T-helper 2 cell (primary cell): ENCODE data around the gene TMEM97.
"Not testable (repeated sequence)": the region's sequence is repeated elsewhere in the genome, so short reads cannot be mapped to it uniquely, and the experiment has no call there.

ENCODE experiments used
- DNase-seq, 5 experiments: peaks; one replicate each; pipeline versions ENCODE4 v3.0.0 to v3.0.0-alpha.2; 2012 to 2022
- total RNA-seq, 2 donors: gene quantifications; one replicate each; lab custom pipeline; 2026; lab: John Stamatoyannopoulos, UW

TMEM97 gene
- total RNA-seq: 4.7 to 7.1 reads per million in 2 donors

- peak; percentile 87 to 98 (median 93) for DNase-seq
Measured at GRCh38 chr17:28318759-28319597, at the start of gene TMEM97. TMEM97 (plus strand) TSS chr17:28319200; CDS start chr17:28319240, 40 bp downstream.

GRCh38 chr17:28270055-28270454 is 48.9 kb upstream of the TMEM97 start:
- no peak for DNase-seq

DNA sequence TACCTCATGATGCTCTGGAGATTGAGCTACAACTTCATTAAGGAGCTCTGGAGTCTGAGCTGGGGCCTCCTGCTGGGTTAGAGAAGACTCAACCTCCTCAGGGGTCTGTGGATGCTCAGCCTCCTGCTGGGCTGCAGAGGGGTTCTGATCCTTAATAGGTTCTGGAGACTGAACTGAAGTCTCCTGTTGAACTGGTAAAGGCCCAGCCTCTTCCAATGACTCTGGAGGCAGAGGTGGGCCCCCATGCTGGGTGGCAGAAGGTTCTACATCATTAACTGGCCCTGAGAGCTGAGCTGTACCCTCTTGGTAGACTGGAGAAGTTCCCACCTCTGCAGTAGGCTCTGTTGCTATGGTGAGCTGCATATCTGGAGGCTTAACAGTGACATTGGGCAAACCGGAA is 48.1 kb upstream of the TMEM97 start:
- no peak for DNase-seq

GRCh38 chr17:28271431-28271830 is 47.6 kb upstream of the TMEM97 start:
- DNase-seq: no peak

DNA sequence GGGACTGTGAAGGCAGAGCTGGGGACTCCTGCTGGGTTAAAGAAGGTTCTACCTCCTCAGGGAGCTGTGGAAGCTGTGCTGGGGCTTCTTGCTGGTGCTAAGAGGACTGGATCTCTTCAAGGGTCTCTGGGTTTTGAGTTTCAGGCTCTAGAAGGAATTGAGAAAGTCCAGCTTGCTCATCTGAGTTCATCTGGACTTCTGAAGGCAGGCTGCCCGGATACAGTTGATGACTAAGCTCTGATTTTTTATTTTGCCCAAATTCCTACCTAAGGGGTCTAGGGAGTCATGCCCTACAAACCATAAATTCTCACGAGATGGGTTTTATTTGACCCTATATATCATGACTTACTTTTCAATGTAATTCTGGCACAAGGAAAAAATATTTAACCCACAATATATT is 46.8 kb upstream of the TMEM97 start:
- DNase-seq: no peak

- DNase-seq: not testable (repeated sequence)
Measured at GRCh38 chr17:28273341-28273740, 45.7 kb upstream of the TMEM97 start.

DNA sequence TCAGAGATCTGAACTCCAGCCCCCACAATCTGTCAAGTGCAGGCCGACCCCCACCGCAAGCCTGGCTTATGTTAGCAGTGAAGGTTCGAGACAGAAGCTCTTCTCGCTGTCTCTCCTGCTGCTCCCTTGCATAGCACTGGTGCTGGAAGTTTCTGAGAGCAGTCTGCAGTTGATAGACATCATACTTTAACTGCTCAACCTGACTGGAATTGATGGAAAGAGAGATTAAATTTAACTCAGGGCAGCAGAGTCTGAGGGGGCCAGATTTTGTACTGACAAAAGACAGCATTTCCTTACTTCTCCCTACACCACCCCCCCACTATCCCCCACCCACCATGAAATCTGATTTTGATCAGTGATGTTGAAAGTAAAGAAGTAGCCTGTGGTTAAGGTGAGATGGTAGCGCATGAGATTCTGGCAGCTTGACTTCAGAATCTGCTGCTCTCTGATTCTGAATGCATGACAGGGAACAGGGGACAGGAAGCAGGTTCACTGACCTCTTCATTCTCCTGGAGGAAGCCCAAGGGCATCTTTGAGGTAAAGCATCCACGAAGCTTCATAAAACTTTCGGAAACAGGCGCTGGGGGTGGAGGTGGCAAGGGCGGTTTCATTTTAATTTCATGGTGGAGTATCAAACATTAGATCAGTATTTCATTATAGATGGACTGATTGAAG is 44.3 kb upstream of the TMEM97 start:
- DNase-seq: peak in 1 of 5 experiments; percentile 20

DNA sequence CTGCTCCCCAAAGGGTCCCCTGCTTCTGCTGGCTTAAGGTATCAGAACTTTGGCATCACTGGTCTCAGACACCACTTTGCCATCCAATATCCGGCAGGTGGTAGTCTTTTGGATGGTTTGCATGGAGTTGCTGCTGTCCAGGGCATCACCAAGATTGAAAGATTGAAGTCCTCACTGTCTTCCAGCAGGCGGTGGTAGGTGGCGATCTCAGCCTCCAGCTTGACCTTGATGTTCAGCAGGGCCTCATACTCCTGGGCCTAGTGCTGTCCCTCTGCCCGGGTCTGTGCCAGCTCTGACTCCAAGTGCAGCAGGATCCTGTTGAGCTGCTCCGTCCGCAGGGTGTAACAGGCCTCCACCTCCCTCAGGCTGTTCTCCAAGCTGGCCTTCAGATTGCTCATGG is 43.0 kb upstream of the TMEM97 start:
- DNase-seq: no peak

DNA sequence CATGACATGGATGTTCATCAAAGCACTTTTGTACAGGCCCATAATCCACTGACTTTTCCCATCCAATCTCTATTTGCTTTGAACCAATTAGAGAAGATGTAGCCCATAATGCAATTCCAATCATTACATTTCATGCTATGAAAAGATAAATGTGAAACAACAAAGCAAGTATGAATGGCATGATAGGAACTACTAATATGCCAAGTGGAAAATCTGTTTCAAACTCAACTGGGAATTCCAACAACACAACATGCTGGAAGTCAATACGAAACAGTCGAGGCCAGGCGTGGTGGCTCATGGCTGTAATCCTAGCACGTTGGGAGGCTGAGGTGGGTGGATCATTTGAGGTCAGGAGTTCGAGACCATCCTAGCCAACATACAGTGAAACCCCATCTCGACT is 39.6 kb upstream of the TMEM97 start:
- no peak for DNase-seq

DNA sequence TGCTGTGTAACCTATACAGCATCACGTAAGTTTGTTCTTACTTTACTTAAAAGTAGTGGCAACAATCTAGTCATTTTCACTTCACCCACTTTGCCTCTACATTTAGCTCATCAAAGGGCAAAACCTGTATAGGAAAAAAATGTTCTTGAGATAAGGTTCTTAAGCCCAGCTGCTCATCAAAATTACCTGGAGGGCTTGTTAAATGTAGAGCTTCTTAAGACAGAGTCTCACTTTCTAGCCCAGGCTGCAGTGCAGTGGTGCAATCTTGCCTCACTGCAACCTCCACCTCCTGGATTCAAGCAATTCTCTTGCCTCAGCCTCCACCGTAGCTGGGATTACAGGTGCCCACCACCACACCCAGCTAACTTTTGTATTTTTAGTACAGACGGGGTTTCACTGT is 38.2 kb upstream of the TMEM97 start:
- DNase-seq: no peak

- DNase-seq: no peak
Measured at GRCh38 chr17:28282596-28282995, 36.4 kb upstream of the TMEM97 start.

GRCh38 chr17:28285965-28286364 is 33.0 kb upstream of the TMEM97 start:
- DNase-seq: no peak

- DNase-seq: no peak
Measured at GRCh38 chr17:28290703-28291102, 28.3 kb upstream of the TMEM97 start.

DNA sequence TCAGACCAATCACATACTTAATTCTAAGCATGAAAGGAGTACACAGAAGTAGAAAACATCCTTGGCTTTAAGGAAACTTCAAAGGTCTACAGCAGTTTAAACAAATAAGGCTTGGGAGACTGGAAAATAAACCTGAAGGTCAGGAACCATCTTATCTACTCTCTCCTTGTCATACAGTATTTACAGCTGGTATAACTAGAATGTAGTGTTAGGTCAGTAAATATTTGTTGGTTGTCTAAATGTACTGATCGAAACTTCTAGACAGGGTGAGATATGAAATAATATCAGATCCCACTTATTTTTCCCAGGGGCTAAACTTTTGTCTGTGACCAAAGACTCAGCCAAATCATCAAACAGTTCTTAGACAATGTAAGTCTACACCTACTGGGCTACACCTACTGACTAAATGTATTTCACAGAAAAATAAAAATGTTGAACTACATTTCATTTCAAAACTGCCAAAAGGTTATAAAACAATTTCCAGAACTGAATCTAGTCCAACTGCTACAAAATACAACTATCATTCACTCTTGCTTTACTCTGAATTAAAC is 27.1 kb upstream of the TMEM97 start:
- DNase-seq: no peak

DNA sequence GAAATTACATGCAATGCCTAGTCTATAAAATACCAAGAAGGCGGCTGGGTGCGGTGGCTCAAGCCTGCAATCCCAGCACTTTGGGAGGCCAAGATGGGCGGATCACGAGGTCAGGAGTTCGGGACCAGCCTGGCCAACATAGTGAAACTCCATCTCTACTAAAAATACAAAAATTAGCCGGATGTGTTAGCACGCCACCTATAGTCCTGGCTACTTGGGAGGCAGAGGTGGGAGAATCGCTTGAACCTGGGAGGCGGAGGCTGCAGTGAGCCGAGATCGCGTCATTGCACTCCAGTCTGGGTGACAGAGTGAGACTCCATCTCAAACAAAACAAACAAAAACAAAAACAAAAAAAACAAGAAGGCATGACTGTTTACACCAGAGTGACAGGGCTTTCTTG is 26.1 kb upstream of the TMEM97 start:
- not testable (repeated sequence) for DNase-seq

DNA sequence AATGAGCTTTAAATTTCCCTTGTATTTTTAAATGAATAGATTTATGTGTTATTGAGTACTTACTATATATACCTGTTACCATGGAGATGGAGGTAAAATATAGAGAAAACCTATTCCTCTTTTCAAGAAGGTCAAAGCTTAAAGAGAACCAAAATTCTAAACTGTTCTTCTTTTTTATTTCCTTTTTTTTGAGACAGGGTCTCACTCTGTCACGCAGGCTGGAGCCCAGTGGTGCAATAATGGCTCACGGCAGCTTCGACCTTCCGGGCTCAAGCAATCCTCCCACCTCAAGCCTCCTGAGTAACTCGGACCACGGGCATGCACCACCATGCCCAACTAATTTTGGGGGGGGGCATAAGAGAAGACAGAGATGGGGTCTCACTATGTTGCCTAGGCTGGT is 25.0 kb upstream of the TMEM97 start:
- DNase-seq: no peak

GRCh38 chr17:28295677-28296578 is 23.1 kb upstream of the TMEM97 start:
- no peak for DNase-seq

DNA sequence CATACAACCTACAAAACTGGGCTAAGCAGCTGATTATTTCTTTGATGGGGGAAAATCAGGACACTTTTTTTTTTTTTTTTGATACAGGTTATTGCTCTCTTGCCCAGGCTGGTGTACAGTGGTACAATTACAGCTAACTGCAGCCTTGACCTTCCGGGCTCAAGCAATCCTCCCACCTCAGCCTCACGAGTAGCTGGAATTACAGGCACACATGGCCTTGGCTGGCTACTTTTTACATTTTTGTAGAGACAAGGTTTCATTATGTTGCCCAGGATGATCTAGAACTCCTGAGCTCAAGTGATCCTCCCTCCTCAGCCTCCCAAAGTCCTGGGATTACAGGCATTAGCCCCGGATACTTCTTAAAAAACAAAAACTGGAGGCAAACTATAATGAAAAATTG is 20.6 kb upstream of the TMEM97 start:
- DNase-seq: no peak

DNA sequence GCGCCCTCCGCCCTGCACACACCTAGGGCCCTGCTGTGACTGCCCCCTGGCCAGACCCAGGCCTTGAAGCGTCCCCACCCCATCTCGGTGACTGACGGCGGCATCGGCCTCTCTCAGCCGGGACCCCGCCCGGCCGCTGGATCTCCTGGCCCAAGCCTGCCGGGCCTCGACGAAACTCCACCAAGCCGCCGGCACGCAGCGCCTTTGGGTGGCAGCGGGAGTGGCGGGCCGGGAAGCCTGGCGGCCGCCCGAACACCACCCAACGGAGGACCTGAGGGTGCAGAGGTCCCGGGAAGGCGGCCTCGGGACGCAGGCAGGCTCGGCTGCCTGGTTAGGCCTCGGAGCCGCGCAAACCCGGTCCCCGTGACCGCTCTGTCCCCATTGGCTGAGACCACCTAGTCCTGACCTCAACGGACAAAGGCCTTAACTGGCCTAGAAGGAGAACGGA is 12.0 kb upstream of the TMEM97 start:
- DNase-seq: no peak

- DNase-seq: no peak
Measured at GRCh38 chr17:28313841-28314240, 5.2 kb upstream of the TMEM97 start.

GRCh38 chr17:28315846-28316705 is 2.9 kb upstream of the TMEM97 start:
- DNase-seq: no peak
